IgD-negative memory B cell (primary cell): ENCODE results near the gene OR2AG2. TPM values are rescaled to one million over a fixed set of nuclear protein-coding genes. Genes with fewer than 3 reads are reported as not detected.
A peak's percentile ranks its signal among the peaks of the same experiment; 100 is the strongest.

Source experiments
- H3K27ac Mint-ChIP-seq, 3 donors: one replicate each; pipeline ENCODE4 v1.8.0; 2020 to 2022; ENCODE audit warnings: mild to moderate bottlenecking in 3 of 3, mixed read lengths in 3 of 3, moderate library complexity in 1 of 3
- H3K27me3 Mint-ChIP-seq: one replicate; pipeline ENCODE4 v1.8.0; 2021; ENCODE audit warnings: mixed read lengths
- H3K36me3 Mint-ChIP-seq: one replicate; pipeline ENCODE4 v1.8.0; 2020; ENCODE audit warnings: mild to moderate bottlenecking, mixed read lengths
- H3K4me1 Mint-ChIP-seq, 3 donors: one replicate each; pipeline ENCODE4 v1.8.0; 2020 to 2022; ENCODE audit warnings: mixed read lengths in 3 of 3, mild to moderate bottlenecking in 1 of 3
- H3K4me3 Mint-ChIP-seq, 4 donors: one replicate each; pipeline ENCODE4 v1.8.0; 2020 to 2022; ENCODE audit warnings: mild to moderate bottlenecking in 4 of 4, mixed read lengths in 4 of 4, moderate library complexity in 3 of 4
- H3K9me3 Mint-ChIP-seq, 3 donors: one replicate each; pipeline ENCODE4 v1.8.0; 2020 to 2021; ENCODE audit warnings: mixed read lengths in 3 of 3, mild to moderate bottlenecking in 1 of 3
- polyA plus RNA-seq: library from polyadenylated mRNA; unstranded; fragments of 300-500 nt; fragmentation: Illumina TruSeq; gene quantifications from one replicate; pipeline ENCODE4 v1.2.3, GENCODE V29; 2021

Gene OR2AG2
- polyA plus RNA-seq, 1 donor from 2014 or later = not detected

- H3K4me1 Mint-ChIP-seq = peaks cover 28 to 42% (median 34%) of the 10 kb centered on the region in 3 donors
- peaks cover 17% of the 10 kb centered on the region for H3K36me3 Mint-ChIP-seq
- H3K27me3 Mint-ChIP-seq = no peaks in the 10 kb centered on the region
- H3K4me3 Mint-ChIP-seq = no peak overlapping the region
- H3K9me3 Mint-ChIP-seq = peaks cover 0 to 5% (median 3%) of the 10 kb centered on the region in 3 donors
- peak overlapping the region in 2 of 3 donors; percentile 31 to 71 for H3K27ac Mint-ChIP-seq
These were observed 43.6 kb downstream of the OR2AG2 start for GRCh38 chr11:6727971-6728760.

- Mint-ChIP-seq H3K27ac (no peak overlapping the region), H3K4me3 (peak overlapping the region in 2 of 4 donors; percentile 27 to 65), H3K36me3 (peaks cover 26% of the 10 kb centered on the region), H3K9me3 (peaks cover 0 to 5% (median 3%) of the 10 kb centered on the region in 3 donors), H3K27me3 (no peaks in the 10 kb centered on the region), H3K4me1 (peaks cover 42 to 53% (median 44%) of the 10 kb centered on the region in 3 donors)
These were observed 46.3 kb downstream of the OR2AG2 start for GRCh38 chr11:6725386-6725896.

- no peak overlapping the region for H3K27ac Mint-ChIP-seq
- peaks cover 42 to 47% (median 43%) of the 10 kb centered on the region in 3 donors for H3K4me1 Mint-ChIP-seq
- H3K27me3 Mint-ChIP-seq = no peaks in the 10 kb centered on the region
- peaks cover 26% of the 10 kb centered on the region for H3K36me3 Mint-ChIP-seq
- H3K9me3 Mint-ChIP-seq = peaks cover 0 to 5% (median 3%) of the 10 kb centered on the region in 3 donors
- H3K4me3 Mint-ChIP-seq = no peak overlapping the region
These were observed 47.8 kb downstream of the OR2AG2 start for GRCh38 chr11:6724013-6724412.

GRCh38 chr11:6721343-6721742 is 50.4 kb downstream of the OR2AG2 start:
- Mint-ChIP-seq H3K4me3 (peak overlapping the region in 1 of 4 donors; percentile 29), H3K36me3 (peaks cover 21% of the 10 kb centered on the region), H3K9me3 (peaks cover 0 to 3% (median 0%) of the 10 kb centered on the region in 3 donors), H3K27ac (peak overlapping the region in 2 of 3 donors; percentile 68 to 94), H3K4me1 (peaks cover 26 to 30% (median 27%) of the 10 kb centered on the region in 3 donors), H3K27me3 (no peaks in the 10 kb centered on the region)

- H3K9me3 Mint-ChIP-seq = peaks cover 0 to 2% (median 0%) of the 10 kb centered on the region in 3 donors
- H3K36me3 Mint-ChIP-seq = peaks cover 24% of the 10 kb centered on the region
- H3K4me1 Mint-ChIP-seq = peaks cover 18 to 23% (median 18%) of the 10 kb centered on the region in 3 donors
- peak overlapping the region in 1 of 4 donors; percentile 22 for H3K4me3 Mint-ChIP-seq
- no peaks in the 10 kb centered on the region for H3K27me3 Mint-ChIP-seq
- H3K27ac Mint-ChIP-seq = no peak overlapping the region
These were observed 52.2 kb downstream of the OR2AG2 start for GRCh38 chr11:6719576-6719975.

- H3K27ac Mint-ChIP-seq = no peak overlapping the region
- peaks cover 12 to 19% (median 17%) of the 10 kb centered on the region in 3 donors for H3K4me1 Mint-ChIP-seq
- H3K4me3 Mint-ChIP-seq = peak overlapping the region in 1 of 4 donors; percentile 3
- peaks cover 19% of the 10 kb centered on the region for H3K36me3 Mint-ChIP-seq
- H3K27me3 Mint-ChIP-seq = no peaks in the 10 kb centered on the region
- H3K9me3 Mint-ChIP-seq = no peaks in the 10 kb centered on the region
These were observed 54.4 kb downstream of the OR2AG2 start for GRCh38 chr11:6717426-6717825.

Other genes starting within 250 kb of the OR2AG2 start
- gene RRP8, start 168.4 kb downstream of the OR2AG2 start, polyA plus RNA-seq = 26.6 TPM
- gene ILK, start 168.2 kb downstream of the OR2AG2 start, polyA plus RNA-seq = 80.5 TPM
- gene TAF10, start 159.8 kb downstream of the OR2AG2 start, polyA plus RNA-seq = 256 TPM
- gene TPP1, start 152.6 kb downstream of the OR2AG2 start, polyA plus RNA-seq = 163 TPM
- gene DCHS1, start 116.2 kb downstream of the OR2AG2 start, polyA plus RNA-seq = 0.06 TPM
- 15.8 TPM for gene MRPL17, start 88.6 kb downstream of the OR2AG2 start, polyA plus RNA-seq
- gene OR2AG1, start 11.0 kb upstream of the OR2AG2 start, polyA plus RNA-seq = not detected
- gene OR6A2, start 27.7 kb upstream of the OR2AG2 start, polyA plus RNA-seq = not detected
- not detected for gene OR10A5, start 73.7 kb upstream of the OR2AG2 start, polyA plus RNA-seq
- gene OR10A2, start 91.1 kb upstream of the OR2AG2 start, polyA plus RNA-seq = not detected
- not detected for gene OR10A4, start 104.6 kb upstream of the OR2AG2 start, polyA plus RNA-seq
- gene OR2D2, start 120.5 kb upstream of the OR2AG2 start, polyA plus RNA-seq = not detected
- not detected for gene OR2D3, start 149.0 kb upstream of the OR2AG2 start, polyA plus RNA-seq
- 1.4 TPM for gene ZNF215, start 154.4 kb upstream of the OR2AG2 start, polyA plus RNA-seq
- gene ZNF214, start 248.4 kb upstream of the OR2AG2 start, polyA plus RNA-seq = not detected
- not detected for gene NLRP14, start 248.5 kb upstream of the OR2AG2 start, polyA plus RNA-seq